GM18519 (cell line): ENCODE results near the gene UBR3.

Experiments
- ATAC-seq: cut with Tn5 transposase; IDR thresholded peaks from one replicate; pipeline ENCODE4 v1.9.1; 2021; ENCODE audit warnings: mild to moderate bottlenecking, moderate library complexity; ENCODE audit not compliant: unreplicated experiment, low FRiP score

The UBR3 gene

DNA sequence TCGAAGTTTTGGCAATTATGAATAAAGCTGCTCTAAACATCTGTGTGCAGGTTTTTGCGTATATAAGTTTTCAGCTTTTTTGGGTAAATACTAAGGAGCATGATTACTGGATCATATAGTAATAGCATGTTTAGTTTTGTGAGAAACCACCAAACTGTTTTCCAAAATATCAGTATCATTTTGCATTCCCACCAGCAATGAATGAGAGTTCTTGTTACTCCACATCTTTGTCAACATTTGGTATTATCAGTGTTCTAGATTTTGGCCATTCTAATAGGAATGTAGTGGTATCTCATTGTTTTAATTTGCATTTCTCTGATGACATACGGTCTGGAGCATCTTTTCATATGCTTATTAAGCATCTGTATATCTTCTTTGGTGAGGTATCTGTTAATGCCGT lies 207.3 kb downstream of the UBR3 start:
- no peak for ATAC-seq

- ATAC-seq = no peak
Measured at GRCh38 chr2:170038734-170039133, 211.5 kb downstream of the UBR3 start.

GRCh38 chr2:170039401-170040172 lies 212.3 kb downstream of the UBR3 start:
- no peak for ATAC-seq

- ATAC-seq = no peak
Measured at GRCh38 chr2:170044751-170045478, 217.7 kb downstream of the UBR3 start.

- no peak for ATAC-seq
Measured at GRCh38 chr2:170047331-170048065, 220.2 kb downstream of the UBR3 start.

GRCh38 chr2:170052151-170052550 lies 224.9 kb downstream of the UBR3 start:
- no peak for ATAC-seq

- no peak for ATAC-seq
Measured at GRCh38 chr2:170054997-170055396, 227.7 kb downstream of the UBR3 start.

DNA sequence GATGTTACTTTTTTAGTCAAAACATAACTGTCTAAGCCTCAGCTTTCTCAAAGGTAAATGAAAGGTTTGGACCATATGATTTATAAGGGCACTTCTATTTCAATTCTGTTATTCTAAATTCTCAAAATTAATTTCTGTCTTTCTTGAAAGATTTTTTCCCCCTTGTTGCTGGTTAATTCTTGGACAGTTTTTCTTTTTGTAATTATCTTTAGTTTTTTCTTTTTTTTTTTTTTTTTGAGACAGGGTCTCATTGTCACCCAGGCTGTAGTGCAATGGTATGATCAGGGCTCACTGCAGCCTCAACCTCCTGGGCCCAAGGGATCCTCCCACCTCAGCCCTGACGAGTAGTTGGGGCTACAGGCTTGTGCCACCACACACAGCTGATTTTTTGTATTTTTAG lies 229.6 kb downstream of the UBR3 start:
- ATAC-seq = no peak

GRCh38 chr2:170063456-170064235 lies 236.4 kb downstream of the UBR3 start:
- no peak for ATAC-seq

- ATAC-seq = no peak
Measured at GRCh38 chr2:170070778-170071177, 243.5 kb downstream of the UBR3 start.

- ATAC-seq = no peak
Measured at GRCh38 chr2:170073288-170073687, 246.0 kb downstream of the UBR3 start.

GRCh38 chr2:170076189-170076588 lies 248.9 kb downstream of the UBR3 start:
- ATAC-seq = no peak

DNA sequence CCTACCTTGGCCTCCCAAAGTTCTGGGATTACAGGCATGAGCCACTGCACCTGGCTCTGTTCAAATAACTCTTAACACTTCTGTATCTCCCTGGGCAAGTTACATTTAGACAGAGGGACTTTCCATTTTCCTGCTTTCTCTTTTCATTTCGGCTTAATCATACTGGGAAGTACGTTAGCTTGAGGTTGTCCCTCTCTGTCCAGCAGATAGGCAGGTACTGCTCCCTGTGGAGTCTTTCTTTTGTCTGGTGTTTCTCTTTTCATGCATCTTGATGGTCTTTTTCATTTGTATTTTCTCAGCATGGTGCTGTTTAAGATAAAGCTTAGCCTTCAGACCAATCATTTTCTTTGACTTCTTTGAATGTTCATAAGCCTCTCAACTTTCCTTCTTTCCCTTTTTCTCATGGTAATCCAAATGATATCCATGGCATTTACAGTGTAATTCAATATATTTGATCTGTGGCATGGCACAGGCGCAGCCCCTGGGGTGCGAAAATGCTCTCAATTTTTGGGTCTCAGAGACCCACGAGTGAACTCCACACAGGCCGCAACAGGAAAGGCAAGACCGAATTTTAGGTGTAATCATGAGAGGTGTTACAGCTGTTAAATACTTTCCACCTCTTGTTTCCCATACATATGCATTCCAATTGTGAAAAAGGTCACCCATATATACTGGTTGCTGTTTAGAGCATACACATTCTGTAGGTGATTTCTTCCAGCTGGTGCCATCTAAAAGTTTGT lies 250.7 kb downstream of the UBR3 start:
- ATAC-seq = no peak

DNA sequence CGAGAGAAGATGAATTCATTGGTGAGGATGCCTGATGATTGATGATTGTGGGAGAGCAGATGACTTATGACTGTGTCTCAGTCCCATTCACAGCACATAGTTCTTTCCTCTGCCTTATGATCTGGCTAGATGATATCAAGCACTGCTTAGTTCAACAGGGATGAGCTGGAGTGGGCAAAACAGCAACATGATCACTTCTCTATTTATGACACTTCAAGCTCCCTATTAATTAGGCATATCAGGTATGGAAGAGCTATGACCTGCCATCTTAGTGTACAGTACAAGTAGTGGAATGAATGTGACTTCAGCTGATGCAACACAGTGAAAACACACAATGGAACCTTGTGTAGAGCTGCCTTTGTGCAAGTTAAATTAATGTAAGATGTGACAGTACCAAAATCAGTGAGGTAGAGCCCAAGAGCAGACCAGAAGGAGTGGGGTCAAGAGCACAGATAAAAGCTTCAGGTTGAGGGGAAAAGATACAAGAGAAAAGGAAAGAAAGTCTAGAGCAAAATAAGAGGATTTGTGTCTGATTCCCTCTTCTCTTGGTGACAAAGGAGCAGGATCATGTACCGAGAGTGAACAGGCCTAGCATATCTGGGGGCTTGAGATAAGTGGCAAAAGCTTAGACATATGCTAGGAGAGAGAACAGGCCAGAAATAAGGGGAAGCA lies 257.7 kb downstream of the UBR3 start:
- ATAC-seq = no peak

DNA sequence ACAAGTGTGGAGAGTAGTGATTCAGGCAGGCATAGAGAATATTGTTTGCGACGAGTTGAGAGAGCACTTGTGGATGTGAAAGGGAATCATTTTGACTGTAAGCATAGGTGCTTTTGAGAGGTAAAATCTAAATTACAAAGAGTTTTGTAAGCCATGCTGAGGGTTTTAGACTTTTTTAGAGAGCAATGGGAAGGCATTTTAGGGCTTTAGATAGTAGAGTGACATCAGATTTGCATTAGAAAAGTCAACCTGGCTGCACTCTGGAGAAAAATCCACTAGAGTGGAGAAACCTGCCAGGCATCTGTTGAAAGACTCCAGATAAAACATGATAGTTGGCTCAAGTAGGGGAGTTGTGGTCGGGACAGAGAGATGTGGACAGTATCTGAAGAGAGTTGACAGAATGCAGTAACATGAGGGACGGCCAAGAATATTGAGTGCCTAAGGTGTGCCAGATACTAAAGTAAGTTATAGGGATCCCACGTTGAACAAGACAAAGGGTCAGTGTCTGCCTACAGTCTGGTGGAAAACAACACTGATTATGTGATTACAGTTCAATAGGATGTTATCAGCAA lies 258.9 kb downstream of the UBR3 start:
- ATAC-seq = no peak

- no peak for ATAC-seq
Measured at GRCh38 chr2:170086751-170087412, 259.6 kb downstream of the UBR3 start.

DNA sequence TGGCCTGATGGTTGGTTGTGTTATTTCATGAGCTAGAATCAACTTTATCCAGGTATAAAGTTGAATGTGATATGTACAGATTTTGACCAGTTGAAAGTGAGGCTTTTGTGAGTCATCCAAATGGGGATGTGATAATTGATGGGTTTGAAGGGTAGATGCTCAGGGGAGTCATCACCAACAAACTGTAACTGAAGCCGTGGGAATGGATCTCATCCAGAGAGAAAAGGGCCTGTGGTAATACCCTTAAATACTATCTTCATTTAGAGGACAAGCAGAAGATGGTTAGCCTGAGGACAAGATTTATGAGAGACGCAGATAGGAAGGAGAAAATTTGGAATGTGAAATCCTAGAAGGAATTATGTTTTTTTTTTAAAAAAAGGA lies 260.1 kb downstream of the UBR3 start:
- ATAC-seq = no peak

DNA sequence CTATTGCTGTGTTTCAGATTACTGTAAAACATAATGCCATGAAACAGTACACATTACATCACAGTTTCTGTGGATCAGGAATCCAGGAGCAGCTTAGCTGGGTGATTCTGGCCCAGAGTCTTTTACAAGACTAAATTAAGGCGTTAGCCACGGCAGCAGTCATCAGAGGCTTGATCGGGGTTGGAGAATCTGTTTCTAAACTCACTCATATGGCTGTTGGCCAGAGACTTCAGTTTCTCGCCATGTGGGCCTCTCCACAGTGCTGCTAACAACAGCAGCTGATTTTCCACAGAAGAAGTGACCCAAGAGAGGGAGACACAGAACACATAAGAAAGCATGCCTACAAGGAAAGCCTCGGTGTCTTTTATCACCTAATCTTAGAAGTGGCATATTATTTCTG lies 261.5 kb downstream of the UBR3 start:
- ATAC-seq = no peak

GRCh38 chr2:170090229-170090628 lies 263.0 kb downstream of the UBR3 start:
- ATAC-seq = no peak
